GM12874 (cell line): ENCODE measurements around the gene TEX38.

ENCODE experiments used
- CTCF ChIP-seq: IDR thresholded peaks from 2 replicates; pipeline ENCODE4 v1.5.1; 2011; ENCODE audit warnings: low read depth, mild to moderate bottlenecking, control low read depth, low read length, moderate library complexity; ENCODE audit not compliant: insufficient read depth

TEX38 gene

GRCh38 chr1:46673749-46674182, 2.1 kb downstream of the TEX38 start:
- TF ChIP-seq CTCF: no peak

GRCh38 chr1:46675549-46676314, 4.1 kb downstream of the TEX38 start:
- TF ChIP-seq CTCF: no peak

GRCh38 chr1:46676531-46676930, 4.9 kb downstream of the TEX38 start:
- no peak for TF ChIP-seq CTCF

GRCh38 chr1:46677339-46677738, 5.7 kb downstream of the TEX38 start:
- no peak for TF ChIP-seq CTCF

- no peak for TF ChIP-seq CTCF
Observed at GRCh38 chr1:46679789-46680573, 8.3 kb downstream of the TEX38 start.

GRCh38 chr1:46681333-46682034, 9.8 kb downstream of the TEX38 start:
- no peak for TF ChIP-seq CTCF

- TF ChIP-seq CTCF: no peak
Observed at GRCh38 chr1:46682064-46682463, 10.4 kb downstream of the TEX38 start.
